GM19240 (cell line): ENCODE data around the gene CAPN13.
"Not testable (repeated sequence)": the region's sequence is repeated elsewhere in the genome, so short reads cannot be mapped to it uniquely, and the experiment has no call there.

Source experiments
- DNase-seq: peaks from one replicate; pipeline ENCODE4 v3.0.0; 2011; ENCODE audit warnings: low spot score; ENCODE audit not compliant: insufficient read length

The CAPN13 gene

DNA sequence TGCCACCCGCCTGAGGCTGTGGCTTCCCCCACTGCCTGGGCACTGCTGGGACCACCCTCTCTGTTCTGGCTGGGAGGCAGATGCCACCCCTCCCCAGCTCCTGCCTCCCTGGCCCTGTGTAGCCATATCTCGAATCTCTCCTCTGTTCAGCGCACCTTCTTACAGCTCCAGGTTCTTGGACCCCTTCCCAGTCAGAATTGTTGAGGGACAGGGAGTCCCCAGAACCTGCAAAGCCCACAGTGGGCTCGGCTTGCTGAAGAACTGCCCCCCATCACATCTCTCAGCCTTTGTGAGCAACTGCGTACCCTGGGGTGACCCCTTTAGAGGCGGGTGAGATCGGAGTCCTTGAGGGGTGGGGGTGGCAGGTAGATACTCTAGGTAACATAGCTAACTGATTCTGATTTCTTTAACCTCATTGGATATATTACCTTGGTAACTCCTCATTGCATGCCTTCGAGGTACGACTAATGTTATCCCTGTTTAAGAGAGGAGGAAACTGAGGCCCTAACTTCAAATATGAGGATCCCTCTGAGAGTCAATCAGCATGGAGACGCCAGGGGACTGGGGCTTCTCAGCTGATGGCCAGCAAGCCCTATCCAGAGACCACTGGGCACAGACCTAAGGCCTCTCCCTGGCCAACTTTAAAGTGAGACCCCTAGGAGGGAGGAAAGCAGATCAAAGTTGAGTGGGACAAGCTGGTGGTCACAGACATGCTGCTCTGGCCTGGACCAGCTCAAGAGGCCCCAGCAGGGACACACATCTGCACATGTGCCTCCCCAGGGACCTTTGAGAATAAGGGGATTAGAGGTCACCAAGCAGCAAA, 101.3 kb downstream of the CAPN13 start:
- no peak for DNase-seq

DNA sequence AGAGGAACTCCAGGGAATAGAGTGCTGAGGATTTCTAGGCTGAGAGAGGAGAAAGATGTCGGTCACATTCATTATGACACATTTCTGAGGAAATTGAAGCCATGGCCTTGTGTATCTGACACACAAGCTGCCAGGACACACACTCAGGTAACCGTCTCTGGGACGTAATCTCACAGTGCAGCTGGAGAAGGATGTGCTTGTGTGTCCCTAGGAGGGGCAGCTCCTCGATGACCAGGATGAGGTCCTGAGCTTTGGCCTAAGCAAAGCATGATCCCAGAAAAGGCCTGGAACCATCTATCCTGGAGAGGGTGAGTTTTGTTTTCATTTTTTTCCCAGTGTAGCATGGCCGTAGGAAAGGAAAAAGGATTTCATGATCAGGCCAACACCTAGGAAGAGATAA, 102.2 kb downstream of the CAPN13 start:
- DNase-seq, result no peak

DNA sequence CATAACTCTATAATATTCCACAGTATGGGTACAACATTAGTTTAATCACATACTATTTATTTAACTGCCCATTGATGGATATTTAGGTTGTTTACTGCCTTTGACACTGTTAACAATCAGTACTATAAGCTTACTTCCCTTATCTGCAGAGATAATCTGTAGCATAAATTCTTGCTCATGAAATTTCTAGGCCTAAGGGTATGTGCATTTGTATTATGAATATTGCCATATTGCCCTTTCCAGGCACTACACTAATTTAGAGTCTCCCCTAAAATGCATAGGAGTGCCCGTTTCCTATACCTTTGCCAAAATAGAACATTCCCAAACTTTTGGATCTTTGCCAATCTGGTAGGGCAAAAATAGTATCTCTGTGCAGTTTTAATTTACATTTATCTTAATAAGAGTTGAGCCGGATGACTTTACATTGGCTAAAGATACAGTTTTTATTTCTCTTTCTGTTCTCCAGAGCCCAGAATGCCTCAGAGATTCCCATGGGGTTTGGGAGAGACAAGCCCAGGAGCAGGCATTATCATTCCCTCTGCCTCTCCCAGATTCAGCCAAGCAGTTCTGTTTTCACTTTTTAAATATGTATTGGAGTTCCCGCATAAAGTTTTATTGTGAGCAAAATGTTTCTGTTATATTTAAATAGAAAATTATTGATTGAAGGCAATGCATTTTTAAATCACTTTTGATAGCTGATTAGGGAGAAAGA, 102.8 kb downstream of the CAPN13 start:
- no peak for DNase-seq

DNA sequence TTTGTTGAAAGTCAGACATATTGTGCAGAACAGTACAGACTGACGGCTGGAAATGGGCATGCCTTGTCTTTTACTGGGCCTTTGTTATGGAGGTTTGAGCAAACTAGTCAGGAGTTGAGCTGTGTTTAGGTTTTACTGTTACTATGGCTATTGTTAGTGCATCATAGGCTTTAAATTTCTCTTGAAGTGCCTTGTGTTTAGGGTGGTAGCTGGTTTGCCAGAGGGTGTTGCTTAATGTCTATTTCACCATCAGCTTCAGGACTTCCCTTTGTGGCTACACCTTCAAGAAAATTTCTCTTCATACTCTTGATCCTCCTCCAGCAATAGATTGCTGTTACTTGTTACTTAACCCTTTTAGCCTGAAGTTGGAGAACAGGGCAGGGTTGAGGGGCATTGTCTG, 104.6 kb downstream of the CAPN13 start:
- no peak for DNase-seq

DNA sequence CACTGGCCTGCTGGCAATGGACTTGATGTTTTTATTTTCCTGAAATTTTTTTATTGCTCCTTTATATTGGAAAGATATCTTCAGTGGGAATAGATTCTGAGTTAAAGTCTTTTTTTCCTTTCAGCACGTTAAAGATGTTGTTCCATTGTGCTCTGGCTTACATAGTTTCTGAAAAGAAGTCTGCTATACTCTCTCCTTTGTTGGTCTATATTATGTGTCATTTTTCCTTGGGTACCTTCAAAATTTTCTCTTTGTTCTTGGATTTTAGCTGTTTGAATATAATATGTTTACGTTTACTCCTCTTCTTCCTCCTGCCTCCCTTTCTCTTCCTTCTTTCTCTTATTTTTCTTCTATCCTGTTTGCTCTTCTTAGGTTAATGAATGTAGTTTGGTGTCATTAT, 105.5 kb downstream of the CAPN13 start:
- DNase-seq, result no peak

DNA sequence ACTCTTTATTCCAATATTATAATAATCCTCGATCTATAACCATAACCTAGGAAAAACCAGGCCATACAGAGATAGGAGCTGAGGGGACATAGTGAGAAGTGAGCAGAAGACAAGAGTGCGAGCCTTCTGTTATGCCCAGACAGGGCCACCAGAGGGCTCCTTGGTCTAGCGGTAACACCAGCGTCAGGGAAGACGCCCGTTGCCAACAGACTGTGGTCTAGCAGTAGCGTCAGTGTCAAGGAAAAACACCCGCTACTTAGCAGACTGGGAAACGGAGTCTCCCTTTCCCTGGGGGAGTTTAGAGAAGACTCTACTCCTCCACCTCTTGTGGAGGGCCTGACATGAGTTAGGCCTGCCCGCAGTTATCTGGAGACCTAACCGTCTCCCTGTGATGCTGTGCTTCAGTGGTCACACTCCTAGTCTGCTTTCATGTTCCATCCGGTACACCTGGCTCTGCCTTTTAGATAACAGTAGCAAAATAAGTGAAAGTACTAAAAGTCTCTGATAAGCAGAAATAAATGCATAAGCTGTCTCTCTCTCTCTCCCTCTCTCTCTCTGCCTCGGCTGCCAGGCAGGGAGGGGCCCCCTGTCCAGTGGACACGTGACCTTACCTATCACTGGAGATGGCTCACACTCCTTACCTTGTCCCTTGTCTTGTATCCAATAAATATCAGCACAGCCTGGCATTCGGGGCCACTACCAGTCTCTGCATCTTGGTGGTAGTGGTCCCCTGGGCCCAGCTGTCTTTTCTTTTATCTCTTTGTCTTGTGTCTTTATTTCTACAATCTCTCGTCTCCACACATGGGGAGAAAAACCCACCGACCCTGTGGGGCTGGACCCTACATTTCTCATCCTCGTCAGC, 109.8 kb downstream of the CAPN13 start:
- DNase-seq, result not testable (repeated sequence)

DNA sequence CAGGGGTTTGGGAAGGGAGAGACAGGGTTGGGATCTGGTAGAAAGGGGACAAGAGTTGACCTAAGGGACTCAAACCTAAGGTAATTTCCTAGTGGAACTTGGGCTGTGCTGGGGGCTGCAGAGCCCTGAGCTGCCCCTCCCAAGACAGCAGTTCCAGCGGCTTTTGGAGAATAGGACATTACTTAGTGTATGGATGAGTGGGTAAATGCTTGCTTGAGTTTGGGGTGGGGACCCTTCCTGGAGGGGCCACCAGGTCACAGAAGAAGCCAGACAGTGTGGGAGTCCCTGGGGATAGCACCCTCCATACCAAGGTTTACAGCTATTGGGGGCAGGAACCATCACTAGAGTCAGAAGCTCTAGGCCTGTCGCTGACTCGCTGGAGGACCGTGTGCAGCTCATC, 111.5 kb downstream of the CAPN13 start:
- no peak for DNase-seq

DNA sequence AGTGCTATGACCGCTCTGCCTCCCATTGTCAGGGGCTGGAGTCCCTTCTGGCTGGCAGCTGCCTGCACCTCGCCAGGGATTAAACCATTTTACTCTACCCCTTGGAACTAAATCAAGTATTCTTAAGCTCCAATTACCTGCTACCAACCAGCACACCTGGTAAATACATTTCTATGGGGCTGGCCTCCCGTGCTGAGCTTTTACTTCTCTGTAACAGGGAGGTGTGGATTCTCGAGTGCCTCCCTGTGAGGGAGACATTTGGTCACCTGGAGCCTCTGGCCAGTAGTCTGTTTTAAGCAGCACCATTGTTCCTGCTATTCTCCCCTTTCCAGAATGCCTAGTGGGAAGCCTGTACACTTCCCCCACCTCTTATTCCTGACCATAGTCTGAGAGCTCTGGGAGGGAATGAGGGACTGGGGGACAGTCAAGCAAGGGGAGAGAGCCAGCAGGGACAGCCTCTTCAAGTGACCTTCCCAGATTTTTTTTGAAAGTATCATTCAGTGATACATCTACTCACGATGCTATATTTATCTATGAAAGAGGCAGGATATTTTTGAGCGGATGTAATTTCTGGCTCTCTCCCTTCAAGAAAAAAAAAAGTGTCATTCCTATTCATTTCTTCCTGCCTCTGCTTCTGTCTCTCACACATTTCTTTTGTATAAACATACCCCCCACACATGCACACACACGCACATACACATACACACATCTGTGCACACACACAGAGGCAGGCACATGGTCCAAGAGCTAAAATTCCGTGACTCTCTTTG, 112.8 kb downstream of the CAPN13 start:
- no peak for DNase-seq

DNA sequence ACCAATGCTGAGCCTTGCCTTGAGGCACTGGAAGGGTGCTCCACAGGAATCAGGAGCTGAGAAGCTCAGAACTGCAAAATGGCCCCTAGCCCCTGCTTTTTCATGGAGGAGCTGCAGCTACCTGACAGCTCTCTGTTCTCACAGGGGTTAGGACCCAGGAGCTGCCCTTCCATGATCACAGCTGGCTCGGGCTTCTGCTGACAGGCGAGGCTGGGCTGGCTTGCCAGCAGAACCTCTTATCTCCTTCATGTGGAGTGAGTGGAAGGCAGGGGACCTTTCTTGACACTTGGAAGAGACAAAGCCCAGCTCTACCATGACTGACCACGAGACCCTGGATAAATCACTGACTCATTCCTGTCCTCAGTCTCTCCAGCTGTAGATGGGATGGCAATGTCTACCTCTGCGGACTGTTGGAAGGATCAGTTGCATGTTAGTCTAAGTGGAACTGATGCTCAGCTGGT, 113.4 kb downstream of the CAPN13 start:
- DNase-seq, result no peak

DNA sequence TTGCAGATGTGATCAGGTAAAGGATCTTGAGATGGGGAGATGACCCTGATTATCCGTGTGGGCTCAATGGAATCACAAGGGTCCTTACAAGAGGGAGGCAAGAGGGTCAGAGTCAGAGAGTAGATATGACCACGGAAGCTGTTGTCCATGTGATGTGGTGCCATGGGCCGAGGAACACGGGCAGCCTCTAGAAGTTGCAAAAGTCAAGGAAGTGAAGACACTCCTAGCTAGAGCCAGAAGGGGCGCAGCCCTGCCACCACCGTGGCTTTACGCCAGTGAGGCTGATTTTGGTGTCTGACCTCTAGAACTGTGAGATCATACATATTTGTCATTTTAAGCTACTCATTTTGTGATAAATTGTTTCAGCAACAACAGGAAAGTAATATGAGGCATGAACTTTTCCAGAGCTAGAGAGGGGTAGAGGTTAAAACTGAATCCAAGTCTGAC, 114.4 kb downstream of the CAPN13 start:
- no peak for DNase-seq

DNA sequence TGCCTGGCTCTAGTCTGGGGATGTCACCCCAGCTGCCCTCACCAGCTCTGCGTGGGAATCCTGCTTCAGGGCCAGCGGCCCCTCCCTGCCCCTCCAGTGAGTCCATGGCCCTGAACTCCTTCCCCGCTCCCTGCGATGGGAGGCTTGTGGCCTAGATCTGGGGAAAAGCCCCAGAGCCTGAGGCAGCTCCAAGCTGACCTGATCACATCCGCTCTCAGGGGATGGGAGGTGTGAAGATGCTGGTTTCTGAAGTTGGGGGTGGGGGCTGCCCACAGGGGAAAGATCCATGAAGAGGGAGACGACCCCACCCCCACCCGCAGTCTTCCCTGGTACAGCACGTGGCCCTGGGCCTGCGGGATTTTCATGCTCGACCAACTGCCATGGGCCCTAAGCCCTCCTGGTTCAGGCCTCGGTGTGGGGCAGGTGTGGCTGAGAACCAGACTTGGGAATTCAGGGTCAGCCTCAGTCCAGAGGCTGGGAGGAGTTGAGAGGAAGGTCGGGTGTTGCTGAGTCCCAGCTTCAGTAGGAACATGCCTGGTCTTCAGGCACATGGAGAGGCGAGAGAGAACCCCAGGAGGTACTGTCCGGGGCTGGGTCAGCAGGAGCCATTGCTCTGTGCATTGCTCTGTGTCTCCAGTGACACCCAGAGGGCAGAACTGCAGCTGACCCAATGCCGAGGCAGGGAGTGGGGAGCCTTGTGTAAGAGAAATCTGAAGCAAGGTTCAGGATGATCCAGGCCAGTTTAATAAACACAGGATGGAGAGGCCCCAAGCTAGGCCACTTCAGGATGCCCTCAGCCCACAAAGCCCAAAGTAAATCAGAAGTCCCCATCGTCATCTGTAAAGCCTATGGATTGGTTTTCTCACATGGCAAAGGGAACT, 115.1 kb downstream of the CAPN13 start:
- no peak for DNase-seq

DNA sequence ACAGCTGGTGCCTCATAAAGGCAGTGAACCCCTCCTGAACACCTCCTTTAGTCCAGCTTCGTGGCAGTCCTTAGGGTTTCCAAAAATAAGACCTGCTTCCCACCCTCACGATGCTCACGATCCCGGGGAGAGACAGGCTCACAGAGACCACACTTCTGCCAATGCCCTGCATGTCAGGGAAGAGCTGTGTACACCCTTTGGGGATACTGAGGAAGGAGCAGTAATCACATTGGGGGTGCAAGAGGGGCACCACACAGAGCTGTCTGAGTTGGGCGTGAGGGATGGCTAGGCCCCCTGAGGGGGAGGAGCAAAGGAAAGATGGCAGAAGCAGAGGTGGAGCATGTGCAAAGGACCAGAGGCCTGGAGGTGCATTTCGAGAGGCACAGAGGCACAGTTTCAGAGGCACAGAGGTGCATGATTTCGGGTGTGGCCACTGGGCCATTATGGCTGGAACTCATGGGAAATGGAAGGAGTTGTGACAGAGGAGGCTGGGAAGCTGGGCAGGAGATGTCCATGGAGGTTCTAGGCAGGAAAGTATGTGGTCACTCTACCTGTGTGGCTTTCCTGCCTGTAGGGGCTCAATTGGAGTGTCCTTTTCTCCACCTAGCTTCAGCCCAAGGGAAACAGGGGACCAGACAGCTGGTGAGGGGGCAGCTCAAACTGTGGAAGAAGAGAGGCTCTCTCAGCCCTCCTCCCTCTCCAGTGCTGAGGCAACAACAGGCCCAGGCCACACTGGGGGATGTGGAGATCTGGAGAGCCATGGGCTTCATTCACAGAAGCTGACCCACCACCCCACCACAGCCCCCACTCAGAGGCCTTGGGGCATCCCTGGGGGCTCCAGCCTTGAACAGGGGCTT, 115.9 kb downstream of the CAPN13 start:
- DNase-seq, result no peak

DNA sequence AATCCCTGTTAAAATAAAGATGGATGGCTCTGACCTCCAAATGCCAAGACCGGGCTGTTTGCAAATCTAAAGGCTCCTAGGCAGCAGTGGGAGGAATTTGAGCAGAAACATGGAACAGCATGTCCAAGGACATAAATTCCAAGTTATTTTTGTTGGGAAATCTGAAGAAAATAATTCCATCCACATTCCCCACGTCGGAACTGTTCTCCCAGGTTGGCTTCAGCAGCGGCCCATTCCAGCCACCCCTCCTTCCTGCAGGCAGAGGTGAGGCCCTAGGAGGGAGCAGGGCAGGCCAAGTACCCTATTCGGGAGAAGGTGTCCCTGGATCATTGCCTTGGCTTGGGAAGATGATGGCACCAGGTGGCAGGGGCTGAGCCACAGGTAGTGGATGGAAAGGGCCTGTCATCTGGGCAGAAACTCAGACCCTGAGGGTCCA, 117.1 kb downstream of the CAPN13 start:
- DNase-seq, result no peak

DNA sequence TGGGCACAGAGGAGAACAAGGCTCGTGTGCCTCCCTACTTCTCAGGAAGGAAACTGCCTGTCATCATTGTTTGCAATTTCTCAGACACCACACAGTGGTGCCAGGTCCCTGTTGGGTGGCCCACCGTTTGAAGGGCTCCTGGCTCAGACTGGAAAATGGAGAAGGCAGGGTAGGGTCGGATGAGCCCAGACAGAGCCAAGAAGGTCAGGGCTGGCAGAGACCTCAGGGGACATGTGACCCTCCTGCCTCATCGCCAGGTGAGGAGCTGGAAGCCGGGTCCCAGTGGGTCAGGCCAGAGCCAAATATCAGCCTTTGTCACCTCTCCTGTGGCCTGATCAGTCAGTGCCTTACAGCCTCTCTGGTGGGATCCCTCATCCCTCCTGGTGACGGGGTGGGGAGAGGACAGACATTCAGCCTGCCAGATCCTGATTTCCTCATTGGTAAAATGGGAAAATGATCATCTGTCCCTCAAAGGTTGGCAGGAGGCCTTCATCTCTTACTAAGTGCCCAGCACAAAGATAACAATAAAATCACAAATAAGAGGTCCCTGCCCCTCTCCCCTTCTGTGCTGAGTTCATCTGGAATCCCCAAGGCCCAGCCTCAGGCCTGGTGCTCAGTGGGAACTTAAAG, 117.6 kb downstream of the CAPN13 start:
- DNase-seq, result no peak

DNA sequence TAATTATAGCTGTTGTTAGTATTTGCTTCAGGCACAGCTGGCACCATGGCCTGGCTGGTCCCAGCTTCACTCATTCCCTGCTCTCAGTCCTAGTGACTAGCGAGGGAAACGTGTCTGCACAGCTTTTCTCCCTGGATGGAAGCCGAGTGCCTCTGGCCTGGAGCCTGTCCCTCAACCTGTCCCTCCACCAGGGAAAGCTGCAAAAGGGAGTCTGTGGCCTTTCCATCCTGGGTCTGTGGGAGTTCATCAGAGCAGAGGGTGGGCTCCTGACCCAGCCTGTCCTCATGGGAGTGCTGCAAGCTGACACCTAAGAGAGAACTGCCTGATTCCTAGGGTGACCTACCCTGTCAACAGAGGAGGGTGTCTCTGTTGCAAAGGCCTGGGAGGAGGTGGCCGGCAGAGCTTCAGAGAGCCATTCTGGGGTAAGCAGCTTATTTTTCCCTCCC, 118.3 kb downstream of the CAPN13 start:
- no peak for DNase-seq

DNA sequence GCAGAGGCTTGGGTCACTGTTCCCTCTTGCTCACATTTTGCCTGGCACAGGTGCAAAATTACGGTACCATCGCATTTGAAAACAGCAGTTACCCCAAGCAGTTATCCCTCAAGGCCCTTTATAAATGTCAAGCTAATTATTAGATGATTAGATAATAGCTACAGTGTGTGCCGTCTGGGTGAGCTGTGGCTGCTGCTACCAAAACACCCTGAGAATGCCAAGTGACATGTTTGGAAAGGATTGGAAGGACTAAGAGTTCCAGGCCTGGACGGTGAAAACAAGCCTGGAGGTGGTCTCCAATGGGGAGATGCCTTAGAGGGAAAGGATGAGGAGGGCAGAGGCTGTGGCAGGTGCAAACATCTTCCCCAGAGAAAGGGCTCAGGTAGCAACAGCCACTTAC, 120.6 kb downstream of the CAPN13 start:
- no peak for DNase-seq

DNA sequence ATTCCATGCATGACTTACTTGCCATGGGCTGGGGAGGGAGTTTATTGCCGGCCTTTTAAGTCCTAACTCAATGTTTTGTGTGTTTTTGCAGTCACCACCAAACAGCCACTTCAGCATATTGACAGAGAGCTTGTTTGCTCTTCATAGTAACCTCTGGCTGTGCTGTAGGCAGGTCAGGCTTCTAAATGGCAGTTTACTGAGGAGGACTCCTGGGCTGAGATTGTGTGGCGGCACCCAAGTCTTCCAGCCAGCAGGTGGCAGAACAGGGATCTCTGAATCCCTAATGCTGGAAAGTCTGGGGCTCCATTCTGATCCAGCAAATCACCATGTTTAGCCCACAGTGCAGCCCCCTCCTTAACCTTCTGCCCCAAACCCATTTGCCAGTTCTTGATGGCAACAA, 121.2 kb downstream of the CAPN13 start:
- DNase-seq, result no peak

DNA sequence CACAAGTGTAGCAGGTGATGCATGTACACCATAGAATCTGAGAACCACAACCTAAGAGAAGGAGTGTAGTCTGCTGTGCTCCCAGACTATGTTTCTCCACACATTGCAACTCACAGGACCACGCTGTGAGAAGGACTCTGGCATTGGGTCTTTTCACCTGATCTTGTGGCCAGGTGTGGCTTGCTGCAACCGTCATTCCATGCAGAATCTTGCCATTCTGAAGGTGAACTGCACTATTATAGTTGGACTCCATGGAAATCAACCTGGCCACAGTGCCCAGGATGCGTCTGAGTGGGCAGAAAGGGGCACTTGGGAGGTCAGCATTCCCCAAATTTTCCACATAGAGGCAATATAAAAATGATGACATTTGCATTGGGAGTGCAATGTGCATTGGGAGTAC, 122.2 kb downstream of the CAPN13 start:
- no peak for DNase-seq

DNA sequence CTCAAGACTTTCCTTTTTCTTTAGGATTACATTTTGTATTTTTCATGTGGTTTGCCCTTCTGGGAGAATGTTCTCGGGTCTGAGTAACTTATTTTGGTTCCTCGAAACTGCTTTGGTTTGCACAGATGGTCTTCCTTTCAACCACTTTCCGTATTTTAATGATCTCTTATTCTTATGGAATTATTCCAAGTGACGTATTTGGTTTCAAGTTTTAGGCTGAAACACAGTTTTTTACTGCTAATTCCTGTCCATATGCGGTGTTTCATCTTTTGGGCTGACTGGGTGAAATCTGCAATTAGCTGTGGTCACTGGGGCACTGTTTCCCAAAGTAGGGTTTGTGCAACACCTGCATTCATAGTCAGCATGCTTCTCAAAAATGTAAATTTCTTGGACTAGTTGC, 122.7 kb downstream of the CAPN13 start:
- no peak for DNase-seq
